Measurements from ENCODE around the gene HLCS. TPM values are rescaled to one million over a fixed set of nuclear protein-coding genes. Genes with fewer than 3 reads are reported as not detected.
A peak's percentile ranks its signal among the peaks of the same experiment; 100 is the strongest.

Gene HLCS
- total and polyA plus RNA-seq, 2 experiments from 2014 or later, result 10.6 to 30.4 TPM

- no peaks in the 10 kb centered on the region for H3K9me3 ChIP-seq (ENCODE audit: low read depth)
- H3K4me1 ChIP-seq (ENCODE audit: insufficient read depth), result peaks cover 24% of the 10 kb centered on the region
- no peaks in the 10 kb centered on the region for H3K9me2 ChIP-seq (replicated peaks; ENCODE audit: insufficient read depth)
- H3K4me2 ChIP-seq, result no peak overlapping the region
- no peak for DNase-seq (ENCODE audit: low spot score)
- H2AFZ ChIP-seq, result no peak overlapping the region
- H3K27ac ChIP-seq, result peak overlapping the region; percentile 88
- no peaks in the 10 kb centered on the region for H3K36me3 ChIP-seq (replicated peaks; ENCODE audit: insufficient read depth, low read depth)
- no peak for TF ChIP-seq EZH2 (IDR thresholded peaks at IDR 0.05; ENCODE audit: borderline replicate concordance)
- no peak for TF ChIP-seq EZH2phosphoT487 (IDR thresholded peaks at IDR 0.05; ENCODE audit: low read depth, severe bottlenecking, unreplicated experiment)
- TF ChIP-seq CTCF (IDR thresholded peaks at IDR 0.05; ENCODE audit: poor library complexity), result no peak
- 82% methylated on average over 17 of the region's 17 CpGs for WGBS (ENCODE audit: low lambda C conversion rate, missing lambda C conversion rate)
- no peaks in the 10 kb centered on the region for H4K20me1 ChIP-seq (ENCODE audit: insufficient read depth, poor library complexity, severe bottlenecking)
- no peak overlapping the region for H3K4me3 ChIP-seq
- no peaks in the 10 kb centered on the region for H3K27me3 ChIP-seq
- peaks cover 16% of the 10 kb centered on the region for H3K79me2 ChIP-seq
Measured at GRCh38 chr21:36910581-36911307, 55.7 kb downstream of the HLCS start.

- Histone ChIP-seq H3K9me3 (ENCODE audit: low read depth) (no peaks in the 10 kb centered on the region), H3K4me3 (no peak overlapping the region), H3K9me2 (replicated peaks; ENCODE audit: insufficient read depth) (no peaks in the 10 kb centered on the region), H3K79me2 (peaks cover 16% of the 10 kb centered on the region), H2AFZ (no peak overlapping the region), H3K4me1 (ENCODE audit: insufficient read depth) (peaks cover 18% of the 10 kb centered on the region), H3K27me3 (no peaks in the 10 kb centered on the region), H3K27ac (peak overlapping the region; percentile 92), H3K36me3 (replicated peaks; ENCODE audit: insufficient read depth, low read depth) (no peaks in the 10 kb centered on the region), H4K20me1 (ENCODE audit: insufficient read depth, poor library complexity, severe bottlenecking) (no peaks in the 10 kb centered on the region), H3K4me2 (no peak overlapping the region)
- peak; percentile 81 for DNase-seq (ENCODE audit: low spot score)
- WGBS (ENCODE audit: low lambda C conversion rate, missing lambda C conversion rate), result 72% methylated on average over 16 of the region's 16 CpGs
- no peak for TF ChIP-seq CTCF (IDR thresholded peaks at IDR 0.05; ENCODE audit: poor library complexity)
- no peak for TF ChIP-seq EZH2 (IDR thresholded peaks at IDR 0.05; ENCODE audit: borderline replicate concordance)
- TF ChIP-seq EZH2phosphoT487 (IDR thresholded peaks at IDR 0.05; ENCODE audit: low read depth, severe bottlenecking, unreplicated experiment), result no peak
Measured at GRCh38 chr21:36909901-36910561, 56.4 kb downstream of the HLCS start.

- Histone ChIP-seq H3K4me3 (no peak overlapping the region), H3K79me2 (peaks cover 18% of the 10 kb centered on the region), H3K27ac (peak overlapping the region; percentile 92), H3K4me2 (no peak overlapping the region), H4K20me1 (ENCODE audit: insufficient read depth, poor library complexity, severe bottlenecking) (no peaks in the 10 kb centered on the region), H3K27me3 (no peaks in the 10 kb centered on the region), H2AFZ (no peak overlapping the region), H3K9me2 (replicated peaks; ENCODE audit: insufficient read depth) (no peaks in the 10 kb centered on the region), H3K36me3 (replicated peaks; ENCODE audit: insufficient read depth, low read depth) (no peaks in the 10 kb centered on the region), H3K4me1 (ENCODE audit: insufficient read depth) (peaks cover 17% of the 10 kb centered on the region), H3K9me3 (ENCODE audit: low read depth) (no peaks in the 10 kb centered on the region)
- no peak for DNase-seq (ENCODE audit: low spot score)
- 76% methylated on average over 5 of the region's 5 CpGs for WGBS (ENCODE audit: low lambda C conversion rate, missing lambda C conversion rate)
- TF ChIP-seq CTCF (IDR thresholded peaks at IDR 0.05; ENCODE audit: poor library complexity), result no peak
- TF ChIP-seq EZH2 (IDR thresholded peaks at IDR 0.05; ENCODE audit: borderline replicate concordance), result no peak
- TF ChIP-seq EZH2phosphoT487 (IDR thresholded peaks at IDR 0.05; ENCODE audit: low read depth, severe bottlenecking, unreplicated experiment), result no peak
Measured at GRCh38 chr21:36909423-36909822, 57.0 kb downstream of the HLCS start.
